Embryonic facial prominence (tissue), 1 donor: ENCODE results near the gene CADM4.
"Not testable (repeated sequence)": the region's sequence is repeated elsewhere in the genome, so short reads cannot be mapped to it uniquely, and the experiment has no call there.

Experiments used
- DNase-seq: peaks from one replicate; pipeline ENCODE4 v3.0.0-alpha.2; 2016; ENCODE audit errors: extremely low spot score

CADM4 gene

DNA sequence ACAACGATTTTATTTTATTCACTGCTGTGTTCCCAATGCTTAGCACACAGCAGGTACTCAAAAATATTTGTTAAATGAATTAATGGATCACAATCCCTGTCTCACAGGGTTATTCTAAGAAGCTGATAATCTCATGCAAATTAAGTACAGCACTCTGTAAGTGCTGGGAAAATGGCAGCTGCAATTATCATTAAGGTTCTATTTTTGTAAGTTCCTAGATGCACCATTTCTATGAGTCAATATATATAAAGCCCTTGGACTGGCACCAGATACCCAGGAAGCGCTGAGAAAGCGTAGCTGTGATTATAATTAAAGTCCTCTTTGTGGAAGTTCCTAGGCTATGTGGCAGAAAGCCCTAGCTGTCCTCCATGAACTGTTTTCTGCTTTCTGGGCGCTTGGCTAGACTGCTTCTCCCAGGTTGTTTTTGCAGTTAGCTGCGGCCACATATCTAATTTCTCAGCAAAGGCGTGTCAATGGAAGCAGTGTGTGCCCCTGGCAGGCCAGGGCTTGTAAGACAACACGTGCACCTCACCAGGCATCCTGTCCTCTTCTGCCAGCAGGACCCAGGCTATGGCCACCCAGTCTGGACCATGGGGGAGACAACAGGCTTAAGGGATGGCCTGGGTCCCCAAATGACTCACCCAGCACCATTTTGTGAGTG is 33.0 kb downstream of the CADM4 start:
- no peak for DNase-seq

DNA sequence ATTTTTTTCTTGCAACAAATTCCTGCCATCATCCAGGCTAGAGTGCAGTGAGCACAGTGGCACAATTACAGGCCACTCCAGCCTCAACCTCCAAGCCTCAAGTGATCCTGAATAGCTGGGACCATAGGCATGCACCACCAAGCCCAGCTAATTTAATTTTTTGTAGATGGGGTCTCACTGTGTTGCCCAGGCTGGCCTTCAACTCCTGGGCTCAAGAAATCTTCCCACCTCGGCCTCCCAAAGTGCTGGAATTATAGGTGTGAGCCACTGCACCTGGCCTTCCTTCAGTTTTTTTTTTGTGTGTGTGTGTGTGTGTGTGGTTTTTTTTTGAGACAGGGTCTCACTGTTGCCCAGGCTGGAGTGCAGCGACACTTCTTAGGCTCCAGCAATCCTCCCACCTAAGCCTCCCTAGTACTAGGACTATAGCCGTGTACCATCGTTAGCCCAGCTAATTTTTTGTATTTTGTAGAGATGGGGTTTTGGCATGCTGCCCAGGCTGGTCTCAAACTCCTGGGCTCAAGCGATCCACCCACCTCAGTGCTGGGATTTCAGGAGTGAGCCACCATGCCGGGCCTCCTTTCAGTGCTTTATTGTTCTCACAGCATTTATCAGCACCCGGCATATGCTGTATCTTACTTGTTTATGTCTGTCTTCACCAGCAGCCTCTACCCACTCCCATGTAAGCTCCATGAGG is 33.6 kb downstream of the CADM4 start:
- DNase-seq: no peak

DNA sequence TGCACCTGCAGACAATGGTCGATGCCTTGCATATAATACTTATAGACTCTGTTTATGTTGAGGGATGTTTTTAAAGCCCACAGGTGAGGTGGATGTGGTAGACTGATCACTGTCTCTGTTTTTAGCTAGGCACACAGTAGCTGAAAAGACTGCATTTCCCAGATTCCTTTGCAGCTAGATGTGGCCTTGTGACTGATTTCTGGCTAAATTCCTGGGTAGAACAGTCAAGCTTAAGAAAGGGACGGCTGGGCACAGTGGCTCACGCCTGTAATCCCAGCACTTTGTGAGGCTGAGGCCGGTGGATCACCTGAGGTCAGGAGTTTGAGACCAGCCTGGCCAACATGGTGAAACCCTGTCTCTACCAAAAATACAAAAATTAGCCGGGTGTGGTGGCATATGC is 39.3 kb downstream of the CADM4 start:
- not testable (repeated sequence) for DNase-seq

DNA sequence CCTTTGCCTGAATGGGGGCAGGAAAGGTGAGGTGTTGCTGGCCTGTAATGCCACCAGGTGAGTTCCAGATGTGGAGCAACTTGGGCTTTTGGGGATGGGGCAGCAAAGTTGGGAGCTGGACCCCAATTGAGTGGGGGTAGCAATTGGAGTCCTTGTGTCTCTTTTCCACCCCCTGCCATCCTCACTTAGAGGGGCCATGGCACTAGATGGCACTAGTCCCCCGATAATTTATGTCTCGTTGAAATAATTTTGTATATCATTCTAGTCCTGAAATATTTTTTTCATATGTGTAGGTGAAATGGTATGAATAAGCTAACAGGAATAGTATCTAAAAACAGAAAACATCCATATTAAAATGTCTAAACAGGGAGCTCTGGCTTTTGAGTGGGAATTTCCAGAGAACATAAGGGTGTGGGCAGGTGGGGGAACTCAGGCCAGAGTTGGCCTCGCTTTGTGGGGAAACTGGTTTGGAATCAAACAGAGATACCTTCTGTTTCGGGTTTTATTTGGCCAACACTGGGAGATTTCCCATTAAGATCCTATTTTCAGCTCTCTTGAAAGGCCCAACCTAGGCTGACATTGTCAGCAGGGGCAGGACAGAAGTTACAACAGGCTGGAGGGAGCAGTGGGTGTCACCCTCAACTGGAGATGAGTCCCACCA is 39.9 kb downstream of the CADM4 start:
- no peak for DNase-seq

DNA sequence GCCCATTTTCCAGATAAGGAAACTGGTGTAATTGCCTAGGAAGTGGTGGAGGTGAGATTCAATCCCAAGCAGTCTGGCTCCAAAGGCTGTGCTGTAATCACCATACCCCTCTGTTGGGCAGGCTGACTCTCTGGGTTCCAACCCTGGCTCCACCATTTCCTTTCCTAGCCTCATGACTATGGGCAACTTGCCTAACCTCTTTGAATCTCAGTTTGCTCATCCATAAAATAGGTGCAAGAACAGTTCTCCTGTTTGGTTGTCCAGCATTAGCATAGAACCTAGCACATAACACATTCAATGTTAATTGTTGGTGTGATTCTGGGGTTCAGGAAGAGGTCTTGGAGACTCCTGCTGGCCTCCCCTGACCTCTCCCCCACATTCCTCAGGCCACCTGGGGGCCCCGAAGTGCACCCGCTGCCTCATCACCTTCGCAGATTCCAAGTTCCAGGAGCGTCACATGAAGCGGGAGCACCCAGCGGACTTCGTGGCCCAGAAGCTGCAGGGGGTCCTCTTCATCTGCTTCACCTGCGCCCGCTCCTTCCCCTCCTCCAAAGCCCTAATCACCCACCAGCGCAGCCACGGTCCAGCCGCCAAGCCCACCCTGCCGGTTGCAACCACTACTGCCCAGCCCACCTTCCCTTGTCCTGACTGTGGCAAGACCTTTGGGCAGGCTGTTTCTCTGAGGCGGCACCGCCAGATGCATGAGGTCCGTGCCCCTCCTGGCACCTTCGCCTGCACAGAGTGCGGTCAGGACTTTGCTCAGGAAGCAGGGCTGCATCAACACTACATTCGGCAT is 41.0 kb downstream of the CADM4 start:
- DNase-seq: no peak

DNA sequence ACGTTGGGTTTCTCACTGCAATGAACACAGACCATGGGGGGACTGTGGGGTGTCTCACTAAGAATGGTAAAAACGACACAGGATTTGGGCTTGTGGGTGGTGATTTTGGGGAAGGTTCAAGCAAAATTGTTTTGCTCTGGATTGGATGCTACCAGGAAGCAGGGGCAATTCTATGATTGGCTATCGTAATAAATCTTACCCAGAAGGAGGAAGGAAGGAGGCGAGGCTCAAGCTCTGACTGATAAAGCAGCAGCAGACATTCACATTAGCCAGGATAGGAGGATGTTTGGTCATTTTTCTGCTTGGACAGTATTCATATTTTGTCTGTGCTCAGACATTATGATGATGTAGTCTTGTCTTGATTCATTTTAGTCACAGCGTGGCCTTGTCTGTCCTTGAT is 41.8 kb downstream of the CADM4 start:
- DNase-seq: no peak

DNA sequence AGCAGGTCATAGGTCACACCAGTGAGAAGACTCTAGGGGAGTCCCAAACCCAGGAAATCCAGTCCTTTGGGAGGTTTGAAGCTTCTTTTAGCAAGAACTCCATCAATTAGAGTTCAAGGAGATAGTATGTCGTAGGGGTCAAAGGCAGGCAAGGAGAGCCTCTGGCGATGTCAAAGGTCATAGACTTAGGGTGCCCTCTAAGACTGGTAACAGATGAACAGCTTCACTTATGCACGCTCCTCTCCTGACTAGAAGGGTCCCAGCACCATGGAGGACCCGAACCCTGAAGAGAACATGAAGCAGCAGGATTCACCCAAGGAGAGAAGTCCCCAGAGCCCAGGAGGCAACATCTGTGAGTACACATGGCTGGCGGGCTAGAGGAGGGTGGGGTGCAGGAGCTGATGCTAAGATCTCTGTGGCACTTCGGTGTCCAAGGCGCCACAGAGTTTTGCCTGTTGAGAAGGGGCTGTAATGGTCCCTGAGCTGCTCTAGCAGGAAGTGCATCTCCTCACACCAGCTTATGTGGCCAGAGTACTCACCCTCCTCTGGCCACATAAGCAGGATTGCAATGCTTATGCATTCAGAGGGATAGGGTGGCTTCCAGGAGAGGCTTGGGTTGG is 42.7 kb downstream of the CADM4 start:
- no peak for DNase-seq

DNA sequence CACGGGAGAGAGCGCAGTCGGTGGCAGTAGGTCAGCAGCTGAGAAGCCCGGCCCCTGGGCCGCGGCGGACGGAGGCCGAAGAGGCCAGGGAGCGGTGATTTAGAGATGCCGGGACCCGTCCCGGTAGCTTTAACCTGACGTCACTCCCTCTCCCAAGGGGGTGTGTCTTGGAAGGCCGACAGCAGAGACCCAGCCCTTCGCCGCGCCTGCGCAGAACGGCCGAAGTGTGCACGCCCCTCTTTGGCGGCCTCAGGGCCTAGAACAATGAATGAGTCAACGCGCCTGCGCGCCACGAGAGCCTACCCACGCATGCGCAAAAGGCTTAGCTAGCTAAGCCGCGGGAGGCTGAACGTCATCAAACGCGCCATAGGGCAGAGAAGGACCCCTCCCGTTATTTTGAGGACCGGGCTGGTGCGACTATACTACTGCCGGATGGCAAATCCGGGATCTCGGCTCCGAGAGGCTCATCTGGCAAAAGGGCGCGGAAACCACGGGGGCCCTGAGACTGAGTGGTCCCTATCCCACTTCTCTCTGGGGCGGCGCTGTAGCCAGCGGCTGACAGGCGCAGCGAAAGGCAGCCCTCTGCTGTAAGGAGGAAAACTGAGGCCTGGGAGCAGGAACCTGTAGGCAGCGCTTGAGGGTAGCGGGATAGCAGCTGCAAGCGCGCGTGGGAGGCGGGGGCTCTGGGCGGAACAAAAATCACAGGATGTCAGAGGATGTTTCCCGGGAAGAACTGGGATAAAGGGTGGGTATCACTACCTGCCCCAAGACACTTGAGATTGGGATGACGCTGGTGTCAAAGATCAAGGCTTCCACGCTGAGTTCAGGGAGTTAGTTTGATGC is 43.4 kb downstream of the CADM4 start, which contains the start of the genes IRGQ and ZNF576:
Gene IRGQ (minus strand): TSS at position 136 of the 843 bp plus-strand sequence. CDS start 796 bp downstream, outside the sequence.
Gene ZNF576 (plus strand): TSS at position 597 of the 843 bp plus-strand sequence. CDS start 514 bp downstream, outside the sequence.
- peak; percentile 98 for DNase-seq

DNA sequence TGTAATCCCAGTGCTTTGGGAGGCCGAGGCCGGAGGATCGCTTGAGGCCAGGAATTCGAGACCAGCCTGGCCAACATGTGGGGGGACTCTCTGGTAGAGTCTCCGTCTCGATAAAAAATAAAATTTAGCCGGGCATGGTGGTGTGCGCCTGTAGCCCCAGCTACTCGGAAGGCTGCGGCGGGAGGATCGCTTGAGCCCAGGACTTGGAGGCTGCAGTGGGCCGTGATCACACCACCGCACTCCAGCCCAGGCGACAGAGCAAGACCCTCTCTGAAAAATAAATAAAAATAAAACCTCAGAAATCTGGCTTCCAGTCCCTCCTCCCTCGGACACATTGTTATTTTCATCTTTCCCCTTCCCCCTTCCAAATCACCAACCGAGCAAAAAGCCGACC is 44.0 kb downstream of the CADM4 start:
- DNase-seq: no peak

DNA sequence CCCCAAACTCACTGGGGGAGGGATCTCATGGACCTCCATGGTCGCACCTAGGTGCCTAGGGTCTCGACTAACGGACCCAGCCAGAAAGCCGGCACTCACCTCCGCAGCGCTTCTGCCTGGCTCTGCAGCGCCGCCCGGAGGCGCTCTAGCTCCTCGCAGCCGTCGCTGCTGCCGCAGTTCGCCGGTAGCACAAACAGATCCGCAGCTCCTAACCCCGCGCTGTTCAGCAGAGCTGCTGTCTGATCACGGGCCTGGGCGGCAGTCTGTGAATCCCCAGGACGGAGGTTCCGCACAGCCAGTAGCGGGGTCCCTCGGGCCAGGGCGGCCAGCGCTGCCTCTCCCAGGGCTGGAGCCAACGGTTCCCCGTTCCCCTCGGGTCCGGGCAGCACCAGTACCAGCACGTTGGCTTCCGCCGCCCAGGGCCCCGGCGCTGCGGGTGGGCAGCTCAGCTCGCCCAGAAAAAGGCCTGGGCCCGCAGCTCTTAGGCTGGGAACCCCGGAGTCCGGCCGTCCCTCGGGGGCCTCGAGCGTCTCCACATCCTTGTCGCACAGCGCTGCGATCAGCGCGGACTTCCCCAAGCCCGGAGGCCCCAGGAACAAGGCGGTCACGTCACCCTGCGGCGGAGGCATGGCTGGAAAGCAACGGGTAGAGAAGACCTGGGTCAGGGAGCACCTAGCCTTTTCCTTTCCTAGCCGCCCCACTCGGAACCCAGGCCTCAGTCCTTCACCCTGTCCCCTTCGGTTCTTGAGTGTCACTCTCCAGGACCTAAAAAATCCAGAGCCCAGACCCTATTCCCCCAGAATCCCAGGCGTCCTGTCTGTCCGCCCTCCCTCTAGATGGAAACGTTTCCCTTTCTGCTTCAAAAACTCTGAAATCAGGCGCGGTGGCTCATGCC is 44.7 kb downstream of the CADM4 start:
- DNase-seq: no peak

DNA sequence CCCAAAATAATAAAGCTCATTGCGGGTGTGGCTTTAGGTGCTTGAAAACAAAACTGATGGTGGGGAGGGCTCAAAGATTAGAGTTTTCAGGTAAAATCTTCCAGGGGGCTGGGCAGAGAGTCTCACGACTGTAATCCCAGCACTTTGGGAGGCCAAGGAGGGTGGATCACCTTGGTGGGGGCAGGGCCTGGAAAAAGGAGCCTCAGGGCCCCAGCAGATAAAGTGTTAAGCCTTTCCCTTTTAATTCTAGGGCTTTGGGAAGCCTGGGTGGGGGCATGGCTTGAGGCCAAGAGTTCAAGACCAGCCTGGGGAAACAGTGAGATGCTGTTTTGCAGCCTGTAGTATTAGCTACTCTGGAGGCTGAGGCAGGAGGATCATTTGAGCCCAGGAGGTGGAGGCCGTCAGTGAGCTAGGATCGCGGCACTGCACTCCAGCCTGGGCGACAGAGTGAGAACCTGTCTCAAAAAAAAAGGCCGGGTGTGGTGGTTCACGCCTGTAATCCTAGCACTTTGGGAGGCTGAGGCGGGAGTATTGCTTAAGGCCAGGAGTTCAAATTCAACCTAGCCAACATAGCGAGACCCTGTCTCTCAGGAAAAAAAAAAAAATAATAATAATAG is 45.5 kb downstream of the CADM4 start:
- no peak for DNase-seq

DNA sequence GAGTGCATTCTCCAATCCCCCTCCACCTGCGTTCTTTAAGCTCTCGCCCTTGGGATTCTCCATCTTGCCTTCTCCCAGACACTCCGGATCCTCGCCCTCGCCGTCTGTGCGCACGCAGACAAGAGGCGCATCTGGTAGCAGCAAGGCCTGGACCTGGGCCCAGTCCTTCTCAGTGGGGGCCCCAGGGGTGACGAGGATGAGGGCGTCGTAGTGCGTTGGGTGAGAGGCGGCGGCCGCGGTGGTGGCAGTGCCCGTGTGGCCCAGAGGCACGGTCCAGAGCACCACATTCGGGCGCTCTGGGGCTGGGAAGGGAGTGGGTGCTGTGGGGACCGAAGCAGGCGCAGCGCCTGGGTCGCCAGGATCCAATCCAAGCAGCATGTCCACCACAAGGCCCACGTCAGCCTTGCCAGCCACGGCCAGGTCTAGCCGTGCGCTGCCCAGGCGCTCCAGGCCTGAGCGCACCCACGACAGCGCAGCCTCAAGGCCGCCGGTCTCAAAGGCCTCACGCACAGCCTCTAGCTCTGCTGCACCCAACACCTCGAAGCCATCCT is 46.8 kb downstream of the CADM4 start:
- no peak for DNase-seq

DNA sequence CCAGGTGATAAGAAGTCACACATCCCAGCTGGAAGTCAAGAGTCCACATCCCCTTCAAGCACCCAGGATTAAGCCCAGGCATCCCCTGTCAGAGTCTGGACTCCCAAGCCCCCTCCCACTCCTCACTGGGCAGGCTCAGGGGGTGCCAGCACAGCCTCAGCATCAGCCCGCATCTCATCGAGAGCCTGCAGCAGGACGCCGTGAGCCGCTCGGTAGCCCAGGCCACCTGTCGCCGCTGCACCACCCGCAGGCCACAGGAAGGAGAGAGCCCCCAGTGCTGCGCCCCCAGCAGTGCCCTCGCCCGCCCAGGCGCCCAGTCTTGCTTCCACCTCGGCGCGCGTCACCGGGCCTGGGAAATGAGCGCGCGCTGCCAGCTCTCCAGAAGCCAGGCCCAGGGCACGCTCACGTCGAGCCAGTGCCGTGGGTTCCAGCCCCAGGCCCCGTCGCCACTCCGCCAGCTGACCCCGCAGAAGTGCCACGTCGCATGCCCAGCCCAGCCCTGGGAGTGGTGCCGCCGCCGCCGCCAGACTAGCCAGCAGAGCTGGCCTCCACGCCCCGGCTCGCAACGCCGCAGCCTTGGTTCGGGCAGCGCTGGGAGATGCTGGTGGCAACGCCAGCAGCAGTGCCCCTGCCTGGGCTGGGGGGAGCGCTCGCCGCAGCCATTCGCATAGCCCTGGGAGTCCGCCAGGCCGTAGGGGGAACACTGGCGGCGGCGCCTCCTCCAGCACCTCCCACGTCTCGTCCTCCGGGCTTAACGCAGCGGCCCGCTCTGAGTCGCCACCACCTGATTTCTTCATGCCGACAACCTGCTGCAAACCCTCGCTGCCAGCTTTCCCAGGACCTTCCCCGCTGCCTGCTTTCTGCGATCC is 47.5 kb downstream of the CADM4 start:
- no peak for DNase-seq

DNA sequence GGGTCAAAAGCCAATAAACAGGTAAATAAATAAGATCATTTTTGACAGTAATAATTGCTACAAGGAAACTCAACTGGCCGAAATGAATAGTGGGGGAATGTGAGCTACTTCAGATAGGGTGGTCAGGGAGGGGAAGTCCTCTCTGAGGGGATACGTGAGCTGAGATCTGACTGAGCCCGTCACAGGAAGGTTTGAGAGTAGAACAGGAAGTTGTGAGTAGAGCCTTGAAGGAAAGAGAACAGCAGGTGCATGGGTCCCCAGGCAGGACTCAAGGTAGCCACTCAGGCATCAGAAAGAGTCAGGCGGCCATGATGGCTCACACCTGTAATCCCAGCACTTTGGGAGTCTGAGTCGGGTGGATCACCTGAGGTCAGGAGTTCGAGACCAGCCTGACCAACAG is 50.0 kb downstream of the CADM4 start:
- DNase-seq: no peak

DNA sequence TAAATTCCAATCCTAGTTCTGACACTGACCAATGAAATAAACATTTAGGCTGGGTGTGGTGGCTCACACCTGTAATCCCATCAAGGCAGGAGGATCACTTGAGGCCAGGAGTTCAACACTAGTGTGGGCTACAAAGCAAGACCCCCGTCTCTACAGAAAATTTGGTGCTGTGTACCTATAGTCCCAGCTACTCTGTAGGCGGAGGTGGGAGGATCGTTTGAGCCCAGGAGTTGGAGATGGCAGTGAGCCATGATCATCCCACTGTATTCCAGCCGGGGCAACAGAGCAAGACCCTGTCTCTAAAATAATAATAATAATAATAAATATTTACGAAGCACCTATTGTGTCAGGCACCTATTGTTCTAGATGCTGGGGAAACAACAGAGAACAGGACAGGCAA is 50.4 kb downstream of the CADM4 start:
- DNase-seq: no peak

DNA sequence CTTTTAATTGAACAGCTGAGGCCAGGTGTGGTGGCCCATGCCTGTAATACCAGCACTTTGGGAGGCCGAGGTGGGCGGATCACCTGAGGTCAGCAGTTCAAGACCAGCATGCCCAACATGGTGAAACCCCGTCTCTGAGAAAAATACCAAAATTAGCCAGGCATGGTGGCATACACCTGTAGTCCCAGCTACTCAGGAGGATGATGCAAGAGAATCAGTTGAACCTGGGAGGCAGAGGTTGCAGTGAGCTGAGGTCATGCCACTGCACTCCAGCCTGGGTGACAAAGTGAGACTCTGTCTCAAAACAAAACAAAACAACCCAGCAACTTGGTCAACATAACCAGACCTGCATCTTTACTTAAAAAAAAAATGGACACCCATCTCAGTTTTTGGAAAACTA is 52.6 kb downstream of the CADM4 start:
- DNase-seq: not testable (repeated sequence)

DNA sequence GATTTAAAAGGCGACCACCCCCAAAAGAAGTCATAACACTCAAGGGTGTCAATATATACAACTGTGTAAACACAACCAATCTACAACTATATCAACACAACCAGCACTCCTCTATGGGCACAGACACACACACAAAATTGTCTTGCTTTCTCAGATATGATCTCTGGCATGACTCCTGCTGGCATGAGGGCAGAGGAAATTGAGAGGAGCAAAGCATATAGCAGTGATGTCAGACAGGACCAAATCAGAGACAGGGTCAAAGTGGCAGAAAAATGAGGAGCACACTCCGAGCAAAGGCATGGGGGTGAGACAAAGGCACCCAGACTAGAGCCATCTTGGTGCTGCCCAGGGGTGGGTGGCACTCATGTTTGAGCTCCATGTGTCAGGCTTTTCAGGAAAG is 53.3 kb downstream of the CADM4 start:
- no peak for DNase-seq

DNA sequence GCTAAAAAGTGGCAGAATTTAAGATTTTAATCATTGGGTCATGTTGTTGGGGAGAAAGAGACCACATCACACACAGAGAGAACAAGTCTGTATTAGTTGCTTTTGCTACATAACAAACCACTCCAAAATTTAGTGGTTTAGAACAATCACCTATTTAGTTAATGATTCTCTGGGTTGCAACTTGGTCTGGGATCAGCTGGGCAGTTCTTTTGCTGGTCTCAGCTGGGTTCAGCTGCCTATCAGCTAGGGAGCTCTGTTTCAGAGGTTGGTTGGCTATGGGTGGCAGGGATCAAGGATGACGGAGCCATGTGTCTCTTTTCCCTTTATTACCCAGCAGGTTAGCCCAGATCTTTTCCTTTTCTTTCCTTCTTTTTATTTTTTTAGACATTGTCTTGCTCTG is 55.2 kb downstream of the CADM4 start:
- DNase-seq: no peak
